NCI-H2107 treated with DMSO at 0.1 percent for 48 hours (cell line): ENCODE results near the gene SP100.
"Not testable (repeated sequence)": the region's sequence is repeated elsewhere in the genome, so short reads cannot be mapped to it uniquely, and the experiment has no call there.

Source experiments
- DNase-seq: peaks from one replicate; lab custom pipeline; 2025; ENCODE audit not compliant: unreplicated experiment; lab: John Stamatoyannopoulos, UW

SP100 gene

GRCh38 chr2:230418341-230419016, 2.5 kb downstream of the SP100 start:
- no peak for DNase-seq

DNA sequence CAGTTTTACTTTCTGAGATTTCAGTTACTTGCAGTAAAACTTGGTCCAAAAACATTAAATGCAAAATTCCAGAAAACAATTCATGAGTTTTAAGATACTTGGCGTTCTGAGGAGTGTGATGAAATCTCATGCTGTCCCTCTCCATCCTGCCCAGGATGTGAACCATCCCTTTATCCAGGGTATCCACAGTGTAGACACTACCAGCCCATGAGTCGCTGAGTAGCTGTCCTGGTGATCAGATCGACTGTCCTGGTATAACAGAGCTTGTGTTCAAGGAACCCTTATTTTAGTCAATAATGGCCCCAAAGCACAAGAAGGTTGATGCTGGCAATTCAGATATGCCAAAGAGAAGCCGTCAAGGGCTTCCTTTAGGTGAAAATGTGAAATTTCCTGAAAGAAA, 3.2 kb downstream of the SP100 start:
- no peak for DNase-seq

DNA sequence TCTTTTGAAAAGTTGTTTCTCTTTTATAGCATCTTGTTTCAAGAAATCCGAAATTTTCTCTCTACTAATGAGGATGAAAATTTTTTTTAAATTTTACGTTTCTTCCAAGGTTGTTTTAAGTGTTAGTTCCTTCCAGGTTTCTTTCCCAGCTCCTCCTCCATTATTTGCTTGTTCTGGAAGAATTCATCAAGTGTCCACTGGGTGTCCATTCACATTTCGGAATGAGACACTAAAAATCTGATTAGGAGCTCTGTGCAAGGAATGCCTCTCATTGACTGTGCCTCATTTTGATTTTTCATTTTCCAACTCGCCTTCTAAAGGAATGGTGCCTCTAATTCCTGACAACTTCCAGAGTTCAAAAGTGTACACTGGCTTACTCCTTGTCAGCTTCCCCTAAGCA, 6.1 kb downstream of the SP100 start:
- DNase-seq = no peak

DNA sequence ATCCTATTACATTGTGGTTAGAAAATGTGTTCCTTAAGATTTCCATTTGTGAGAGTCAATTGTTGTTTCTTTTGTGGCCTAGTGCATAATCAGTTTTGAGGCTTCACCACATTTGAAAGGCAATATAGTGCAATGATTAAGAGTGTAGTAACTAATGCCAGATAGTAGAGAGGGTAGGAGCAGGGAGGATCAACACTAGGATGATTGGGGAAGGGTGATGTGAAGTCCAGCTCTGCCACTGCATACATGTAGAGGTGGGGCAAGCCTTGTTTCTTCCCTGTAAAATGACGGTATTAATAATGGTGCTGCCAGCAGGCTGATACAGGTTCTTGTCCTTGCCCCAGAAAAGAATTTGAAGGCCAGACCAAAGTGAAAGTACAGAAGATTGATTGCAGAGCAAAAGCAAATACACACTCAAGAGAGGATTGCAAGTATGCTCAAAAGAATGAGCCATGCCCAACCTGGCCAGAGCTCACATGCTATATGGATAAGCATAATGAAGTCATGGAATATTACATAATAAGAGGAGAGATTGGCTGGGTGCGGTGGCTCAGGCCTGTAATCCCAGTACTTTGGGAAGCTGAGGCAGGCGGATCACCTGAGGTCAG, 8.0 kb downstream of the SP100 start:
- DNase-seq = peak; percentile 0

DNA sequence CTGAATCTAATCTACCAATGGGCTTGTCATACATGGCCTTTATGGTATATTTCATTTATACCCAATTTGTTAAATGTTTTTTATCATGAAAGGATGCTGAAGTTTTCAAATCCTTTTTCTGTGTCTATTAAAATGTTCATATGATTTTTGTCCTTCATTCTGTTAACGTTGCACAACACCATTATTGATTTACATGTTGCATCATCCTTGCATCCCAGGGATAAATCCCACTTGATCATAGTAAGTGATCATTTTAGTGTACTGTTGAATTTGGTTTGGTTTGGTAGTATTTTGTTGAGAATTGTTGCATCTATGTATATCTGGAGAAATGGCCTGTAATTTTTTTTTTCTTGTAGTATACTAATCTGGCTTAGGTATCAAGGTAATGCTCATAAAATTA, 9.4 kb downstream of the SP100 start:
- DNase-seq = no peak

DNA sequence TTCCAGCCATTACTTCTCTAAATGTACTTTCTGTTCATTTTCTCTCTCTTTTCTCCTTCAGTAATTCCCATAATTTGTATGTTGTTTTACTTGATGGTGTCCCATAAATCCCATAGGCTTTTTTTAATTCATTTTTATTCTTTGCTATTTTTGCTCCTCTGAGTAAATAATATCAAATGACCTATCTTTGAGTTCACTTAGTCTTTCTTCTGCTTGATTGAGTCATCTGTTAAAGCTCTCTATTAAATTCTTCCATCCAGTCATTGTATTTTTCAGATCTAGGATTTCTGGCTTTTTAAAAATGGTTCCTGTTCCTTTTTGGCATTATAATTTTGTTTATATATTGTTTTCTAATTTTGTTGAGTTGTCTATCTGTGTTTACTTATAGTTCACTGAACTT, 13.5 kb downstream of the SP100 start:
- no peak for DNase-seq

- no peak for DNase-seq
These were observed 15.2 kb downstream of the SP100 start for GRCh38 chr2:230430957-230431910.

- no peak for DNase-seq
These were observed 18.8 kb downstream of the SP100 start for GRCh38 chr2:230434677-230435324.

DNA sequence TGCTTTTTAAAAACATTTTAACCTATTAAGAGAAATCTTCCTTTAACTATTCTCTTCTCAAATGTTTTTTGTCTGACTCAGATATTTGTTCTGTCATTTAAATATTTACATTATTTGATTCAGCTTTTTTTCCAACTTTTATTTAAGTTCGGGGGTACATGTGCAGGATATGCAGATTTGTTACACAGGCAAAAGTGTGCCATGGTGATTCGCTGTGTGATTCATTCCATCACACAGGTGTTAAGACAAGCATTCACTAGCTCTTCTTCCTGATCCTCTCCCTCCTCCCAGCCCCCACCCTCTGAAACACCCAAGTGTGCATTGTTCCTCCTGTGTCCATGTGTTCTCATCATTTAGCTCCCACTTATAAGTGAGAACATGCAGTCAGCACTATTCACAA, 19.4 kb downstream of the SP100 start:
- no peak for DNase-seq

DNA sequence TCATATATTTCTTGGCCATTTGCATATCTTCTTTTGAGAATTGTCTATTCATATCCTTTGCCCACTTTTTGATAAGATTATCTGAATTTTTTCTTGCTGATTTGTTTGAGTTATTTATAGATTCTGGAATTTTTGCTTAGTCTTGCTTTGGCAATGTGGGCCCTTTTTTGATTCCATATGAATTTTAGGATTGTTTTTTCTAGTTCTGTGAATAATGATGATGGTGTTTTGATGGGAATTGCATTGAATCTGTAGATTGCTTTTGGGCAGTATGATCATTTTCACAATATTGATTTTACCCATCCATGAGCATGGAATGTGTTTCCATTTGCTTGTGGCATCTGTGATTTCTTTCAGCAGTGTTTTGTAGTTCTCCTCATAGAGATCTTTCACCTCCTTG, 23.1 kb downstream of the SP100 start:
- not testable (repeated sequence) for DNase-seq

DNA sequence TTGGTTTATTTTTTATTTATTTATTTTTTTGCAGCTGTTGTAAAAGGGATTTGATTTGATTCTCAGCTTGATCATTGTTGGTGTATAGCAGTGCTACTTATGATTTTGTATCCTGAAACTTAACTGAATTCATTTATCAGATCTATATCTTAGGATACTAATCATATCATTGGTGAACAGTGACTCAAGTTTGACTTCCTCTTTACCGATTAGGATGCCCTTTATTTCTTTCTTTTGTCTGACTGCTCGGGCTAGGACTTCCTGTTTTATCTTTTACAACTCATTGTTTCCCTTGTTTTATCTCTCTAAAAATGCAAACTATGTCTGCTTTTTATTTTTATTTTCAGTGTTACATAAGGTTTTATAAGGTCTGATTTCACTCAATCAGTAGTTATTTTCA, 23.6 kb downstream of the SP100 start:
- no peak for DNase-seq

GRCh38 chr2:230441227-230441897, 25.4 kb downstream of the SP100 start:
- DNase-seq = no peak

GRCh38 chr2:230443541-230443940, 27.5 kb downstream of the SP100 start:
- DNase-seq = no peak

DNA sequence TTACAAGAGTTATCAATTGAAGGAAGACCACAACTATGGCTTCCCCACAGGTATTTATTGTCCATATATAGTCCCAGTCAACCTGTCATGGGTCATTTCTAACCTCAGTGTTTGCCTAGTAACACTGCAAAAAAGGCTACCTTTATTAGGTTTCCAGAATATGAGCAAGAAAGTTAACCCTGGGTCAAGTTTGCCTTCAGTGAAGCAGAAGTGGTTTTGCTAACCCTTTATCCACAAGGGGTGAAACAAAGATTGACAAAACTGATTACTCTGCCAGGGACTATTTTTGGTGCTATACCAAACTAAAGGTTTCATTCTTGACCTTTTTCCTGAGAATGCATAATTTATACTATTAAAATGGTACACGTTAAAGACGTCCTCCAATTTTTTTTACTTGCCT, 28.8 kb downstream of the SP100 start:
- DNase-seq = no peak

DNA sequence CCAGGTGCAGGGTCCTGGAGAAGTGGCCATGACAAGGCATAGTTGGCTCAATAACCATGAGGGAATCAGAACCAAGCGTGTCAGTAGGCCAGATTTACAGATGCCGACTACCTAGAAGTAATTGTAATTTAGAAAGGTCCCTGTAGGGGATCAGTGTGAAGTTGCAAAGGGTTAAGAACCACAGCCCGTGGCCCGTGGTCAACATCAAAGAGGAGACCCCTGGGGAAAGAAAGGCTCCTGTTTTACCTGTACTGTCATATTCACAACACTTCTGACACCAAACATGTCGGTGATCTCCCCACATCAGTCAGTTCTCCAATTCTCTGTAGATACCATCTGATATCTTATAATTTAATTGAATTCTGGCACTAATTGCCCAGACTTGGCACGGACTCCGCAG, 31.0 kb downstream of the SP100 start:
- DNase-seq = no peak

DNA sequence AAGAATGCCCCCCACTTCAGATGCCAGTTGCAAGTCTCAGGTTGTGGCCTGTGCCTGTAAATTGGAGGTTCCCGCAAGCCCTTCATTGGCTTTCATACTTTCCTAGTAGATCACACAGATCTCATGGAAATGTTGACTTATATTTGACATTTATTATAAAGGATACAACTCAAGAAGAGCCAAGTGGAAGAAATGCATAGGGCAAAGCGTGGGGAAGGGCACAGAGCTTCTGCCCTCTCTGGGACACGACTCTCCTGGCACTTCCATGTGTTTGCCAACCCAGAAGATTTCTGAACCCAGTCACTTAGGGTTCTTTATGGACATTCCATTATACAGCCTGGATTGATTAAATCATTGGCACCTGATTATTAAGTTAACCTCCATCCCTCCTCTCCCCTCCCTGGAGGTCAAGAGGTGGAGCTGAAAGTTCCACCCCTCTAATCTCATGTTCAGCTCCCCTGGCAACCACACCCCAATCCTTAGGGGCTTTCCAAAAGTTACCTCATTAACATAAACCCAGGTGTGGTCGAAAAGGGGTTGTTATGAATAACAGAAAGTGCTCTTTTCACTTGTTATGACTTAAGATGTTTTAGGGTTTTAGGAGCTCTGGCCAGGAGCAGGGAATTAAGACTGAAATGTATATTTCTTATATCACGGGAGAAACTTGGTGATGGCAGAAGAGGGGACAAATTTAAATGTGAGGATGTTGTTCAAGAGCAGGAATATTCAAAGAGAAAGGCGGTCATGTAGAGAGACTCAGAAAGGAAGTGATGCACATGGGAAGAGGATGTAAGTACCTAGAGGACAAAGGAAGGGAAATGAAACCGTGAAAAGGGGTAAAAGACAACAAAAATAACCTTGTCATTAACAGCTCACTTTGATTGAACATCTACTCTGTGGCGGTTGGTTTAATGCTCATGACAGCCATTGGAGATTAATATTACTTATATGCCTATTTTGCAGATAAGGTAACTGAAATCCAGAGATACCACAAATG, 31.8 kb downstream of the SP100 start:
- DNase-seq = no peak

- DNase-seq = no peak
These were observed 34.0 kb downstream of the SP100 start for GRCh38 chr2:230449901-230450467.

DNA sequence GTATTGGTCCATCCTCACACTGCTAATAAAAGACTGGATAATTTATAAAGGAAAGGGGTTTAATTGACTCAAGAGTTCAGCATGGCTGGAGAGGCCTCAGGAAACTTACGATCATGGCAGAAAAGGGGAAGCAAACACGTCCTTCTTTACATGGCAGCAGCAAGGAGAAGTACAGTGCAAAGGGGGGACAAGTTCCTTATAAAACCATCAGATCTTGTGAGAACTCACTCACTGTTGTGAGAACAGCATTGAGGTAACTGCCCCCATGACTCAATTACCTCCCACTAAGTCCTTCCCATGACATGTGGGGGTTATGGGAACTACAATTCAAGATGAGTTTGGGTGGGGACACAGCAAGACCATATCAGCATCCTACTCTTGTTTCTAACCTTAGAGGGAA, 37.0 kb downstream of the SP100 start:
- no peak for DNase-seq

DNA sequence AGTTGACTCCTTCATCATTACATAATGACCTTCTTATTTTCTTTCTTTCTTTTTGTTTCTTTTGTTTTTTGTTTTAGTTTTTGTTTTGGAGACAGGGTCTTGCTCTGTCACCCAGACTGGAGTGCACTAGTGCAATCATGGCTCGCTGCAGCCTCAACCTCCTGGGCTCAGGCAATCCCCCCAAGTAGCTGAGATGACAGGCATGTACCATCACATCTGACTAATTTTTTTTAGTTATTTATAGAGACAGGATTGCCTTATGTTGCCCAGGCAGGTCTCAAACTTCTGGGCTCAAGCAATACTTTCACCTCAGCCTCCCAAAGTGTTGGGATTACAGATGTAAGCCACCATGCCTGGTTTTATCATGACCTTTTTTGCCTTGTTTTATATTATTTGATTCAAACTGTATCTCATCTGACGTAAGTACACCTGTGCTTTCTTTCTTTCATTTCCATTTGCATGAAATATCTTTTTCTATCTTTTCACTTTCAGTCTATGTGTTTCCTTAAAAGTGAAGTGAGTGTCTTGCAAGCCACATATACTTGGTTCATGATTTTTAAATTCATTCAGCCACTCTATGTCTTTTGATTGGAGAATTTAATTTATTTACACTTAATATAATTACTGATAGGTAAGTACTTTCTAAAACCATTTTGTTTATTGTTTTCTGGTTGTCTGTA, 39.1 kb downstream of the SP100 start:
- DNase-seq = no peak
